Stimulated activated CD4-positive, alpha-beta T cell treated with anti-CD3 and anti-CD28 coated beads, Interleukin-4, amount 100 ng/mL, for 24 hours (primary cell): Measurements from ENCODE around the gene MMRN2.
"Not testable (repeated sequence)": the region's sequence is repeated elsewhere in the genome, so short reads cannot be mapped to it uniquely, and the experiment has no call there.

Source experiments
- DNase-seq: peaks from one replicate; pipeline ENCODE4 v3.0.0-alpha.2; 2020

The MMRN2 gene, protein sequence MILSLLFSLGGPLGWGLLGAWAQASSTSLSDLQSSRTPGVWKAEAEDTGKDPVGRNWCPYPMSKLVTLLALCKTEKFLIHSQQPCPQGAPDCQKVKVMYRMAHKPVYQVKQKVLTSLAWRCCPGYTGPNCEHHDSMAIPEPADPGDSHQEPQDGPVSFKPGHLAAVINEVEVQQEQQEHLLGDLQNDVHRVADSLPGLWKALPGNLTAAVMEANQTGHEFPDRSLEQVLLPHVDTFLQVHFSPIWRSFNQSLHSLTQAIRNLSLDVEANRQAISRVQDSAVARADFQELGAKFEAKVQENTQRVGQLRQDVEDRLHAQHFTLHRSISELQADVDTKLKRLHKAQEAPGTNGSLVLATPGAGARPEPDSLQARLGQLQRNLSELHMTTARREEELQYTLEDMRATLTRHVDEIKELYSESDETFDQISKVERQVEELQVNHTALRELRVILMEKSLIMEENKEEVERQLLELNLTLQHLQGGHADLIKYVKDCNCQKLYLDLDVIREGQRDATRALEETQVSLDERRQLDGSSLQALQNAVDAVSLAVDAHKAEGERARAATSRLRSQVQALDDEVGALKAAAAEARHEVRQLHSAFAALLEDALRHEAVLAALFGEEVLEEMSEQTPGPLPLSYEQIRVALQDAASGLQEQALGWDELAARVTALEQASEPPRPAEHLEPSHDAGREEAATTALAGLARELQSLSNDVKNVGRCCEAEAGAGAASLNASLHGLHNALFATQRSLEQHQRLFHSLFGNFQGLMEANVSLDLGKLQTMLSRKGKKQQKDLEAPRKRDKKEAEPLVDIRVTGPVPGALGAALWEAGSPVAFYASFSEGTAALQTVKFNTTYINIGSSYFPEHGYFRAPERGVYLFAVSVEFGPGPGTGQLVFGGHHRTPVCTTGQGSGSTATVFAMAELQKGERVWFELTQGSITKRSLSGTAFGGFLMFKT

GRCh38 chr10:86957471-86958115 is at the start of gene MMRN2:
Gene MMRN2 (minus strand): TSS chr10:86957615. CDS start chr10:86957541, 74 bp downstream.
- no peak for DNase-seq

GRCh38 chr10:87007124-87007523 is 49.7 kb upstream of the MMRN2 start:
- not testable (repeated sequence) for DNase-seq

DNA sequence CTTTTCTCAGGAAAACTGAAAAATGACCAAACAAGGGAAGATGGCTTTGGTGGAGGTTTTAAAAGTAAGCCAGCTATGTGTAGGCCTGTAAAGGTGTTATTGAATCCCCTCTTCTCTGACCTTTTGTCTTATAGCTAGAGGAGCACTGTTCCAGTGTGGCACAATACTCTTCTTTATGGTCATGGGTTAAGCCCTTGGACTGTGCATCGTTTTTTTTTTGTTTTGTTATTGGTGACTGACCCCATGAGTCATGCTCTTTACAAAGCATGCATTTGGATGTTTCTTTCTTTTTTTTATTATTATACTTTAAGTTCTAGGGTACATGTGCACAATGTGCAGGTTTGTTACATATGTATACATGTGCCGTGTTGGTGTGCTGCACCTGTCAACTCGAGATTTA is 43.1 kb upstream of the MMRN2 start:
- DNase-seq = no peak

- not testable (repeated sequence) for DNase-seq
Measured at GRCh38 chr10:86999802-87000403, 42.5 kb upstream of the MMRN2 start.

DNA sequence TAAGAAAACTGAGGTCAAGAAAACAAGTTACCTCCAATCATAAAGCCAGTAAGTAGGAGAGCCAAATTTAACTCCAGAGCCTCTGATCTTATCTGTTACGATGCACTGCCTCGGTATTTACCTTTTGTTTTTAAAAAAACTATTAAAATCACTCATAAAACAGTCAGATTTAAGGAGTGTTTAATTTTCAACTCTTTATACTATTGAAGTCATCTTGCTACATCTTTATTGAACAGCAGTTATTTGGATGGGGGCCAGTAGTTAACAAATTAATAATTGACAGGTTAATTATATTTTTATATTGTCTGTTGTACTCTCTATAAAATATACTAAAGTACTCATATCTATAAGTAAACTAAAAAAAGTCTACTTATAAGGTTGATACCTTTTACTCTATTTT is 35.5 kb upstream of the MMRN2 start:
- no peak for DNase-seq

GRCh38 chr10:86992456-86992855 is 35.0 kb upstream of the MMRN2 start:
- no peak for DNase-seq

DNA sequence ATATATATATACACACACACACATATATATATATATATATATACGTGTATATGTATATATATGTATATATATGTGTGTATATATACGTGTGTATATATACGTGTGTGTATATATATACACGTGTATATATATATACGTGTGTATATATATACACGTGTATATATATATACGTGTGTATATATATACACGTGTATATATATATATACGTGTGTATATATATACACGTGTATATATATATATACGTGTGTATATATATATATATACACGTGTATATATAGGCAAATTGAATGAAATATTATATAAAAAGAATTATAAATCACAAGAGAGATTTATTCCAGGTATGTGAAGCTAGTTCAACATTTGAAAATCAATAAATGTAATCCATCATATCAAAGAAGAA is 33.9 kb upstream of the MMRN2 start:
- not testable (repeated sequence) for DNase-seq

GRCh38 chr10:86988520-86988919 is 31.1 kb upstream of the MMRN2 start:
- DNase-seq = no peak

GRCh38 chr10:86984498-86984897 is 27.1 kb upstream of the MMRN2 start:
- not testable (repeated sequence) for DNase-seq

- no peak for DNase-seq
Measured at GRCh38 chr10:86981716-86982115, 24.3 kb upstream of the MMRN2 start.

DNA sequence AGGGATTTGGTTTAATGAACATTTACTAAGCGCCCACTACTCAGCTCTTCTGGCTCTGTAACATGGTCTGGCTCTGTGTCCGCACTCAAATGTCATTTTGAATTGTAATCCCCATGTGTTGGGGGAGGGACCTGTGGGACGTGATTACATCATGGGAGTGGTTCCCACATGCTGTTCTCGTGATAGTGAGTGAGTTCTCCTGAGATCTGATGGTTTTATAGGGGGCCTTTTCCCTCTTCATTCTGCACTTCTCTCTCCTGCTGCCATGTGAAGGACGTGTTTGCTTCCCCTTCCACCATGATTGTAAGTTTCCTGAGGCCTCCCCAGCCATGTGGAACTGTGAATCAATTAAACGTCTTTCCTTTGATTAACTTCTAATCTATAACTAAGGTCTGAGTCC is 23.6 kb upstream of the MMRN2 start:
- DNase-seq = not testable (repeated sequence)

DNA sequence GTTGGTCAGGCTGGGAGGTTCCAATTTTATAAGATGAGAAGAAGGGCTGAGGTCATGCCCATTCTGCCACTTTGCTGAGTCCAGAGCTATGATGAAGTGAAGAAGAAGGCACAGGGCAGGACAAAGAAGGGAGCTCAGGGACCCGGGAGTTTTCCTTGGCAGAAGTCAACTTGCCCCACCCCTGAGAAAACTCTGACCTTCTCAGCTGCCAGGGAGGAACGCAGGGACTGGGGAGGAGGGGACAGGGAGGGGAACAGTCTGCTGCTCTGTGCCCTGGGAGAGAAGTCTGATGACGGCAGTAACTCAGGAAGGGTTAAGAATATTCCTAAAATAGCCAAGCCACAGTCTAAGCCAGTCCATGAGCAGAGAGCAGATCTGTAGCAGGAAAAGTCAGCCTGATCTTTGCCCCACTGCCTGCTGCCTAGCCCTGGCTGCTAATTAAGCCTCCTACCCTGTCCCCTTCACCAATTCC is 22.6 kb upstream of the MMRN2 start:
- DNase-seq = no peak

- DNase-seq = no peak
Measured at GRCh38 chr10:86979296-86979818, 21.9 kb upstream of the MMRN2 start.

GRCh38 chr10:86978457-86978856 is 21.0 kb upstream of the MMRN2 start:
- not testable (repeated sequence) for DNase-seq

GRCh38 chr10:86976362-86977056 is 19.1 kb upstream of the MMRN2 start:
- DNase-seq = no peak

GRCh38 chr10:86974484-86974883 is 17.1 kb upstream of the MMRN2 start:
- no peak for DNase-seq

- DNase-seq = no peak
Measured at GRCh38 chr10:86972613-86973380, 15.4 kb upstream of the MMRN2 start.

- DNase-seq = peak; percentile 85
Measured at GRCh38 chr10:86971232-86971991, 14.0 kb upstream of the MMRN2 start.

- DNase-seq = no peak
Measured at GRCh38 chr10:86970982-86971231, 13.5 kb upstream of the MMRN2 start.
